ENCODE measurements around the gene AFAP1L1. TPM values are rescaled to one million over a fixed set of nuclear protein-coding genes. Genes with fewer than 3 reads are reported as not detected.

Gene AFAP1L1
- total and polyA plus RNA-seq, 10 of the 15 experiments (the other 5 are each of a cell fraction or from before 2014, with no cell fraction given) = 0.11 TPM; not detected in 9

- Histone ChIP-seq H3K4me2 (ENCODE audit: control insufficient read depth, insufficient read depth) (peak overlapping the region; percentile 95), H2AFZ (ENCODE audit: control insufficient read depth, low read depth, low read length) (no peak overlapping the region), H3K4me3 (peak overlapping the region; percentile 84; the same call in 1 of the 2 replicates), H3K27ac (ENCODE audit: control insufficient read depth, insufficient read depth) (no peak overlapping the region; the same call in 1 of the 2 replicates), H4K20me1 (ENCODE audit: control insufficient read depth, insufficient read depth) (no peaks in the 10 kb centered on the region), H3K27me3 (replicated peaks in 1 of 2; ENCODE audit: control insufficient read depth in 2 of 2, insufficient read depth in 2 of 2, low read length in 1 of 2) (no peaks in the 10 kb centered on the region), H3K9me3 (replicated peaks; ENCODE audit: control insufficient read depth, insufficient read depth, low read length) (no peaks in the 10 kb centered on the region), H3K9ac (ENCODE audit: control insufficient read depth, insufficient read depth, low read length) (no peak overlapping the region), H3K79me2 (ENCODE audit: control insufficient read depth, insufficient read depth, low read length) (peaks cover 10% of the 10 kb centered on the region), H3K36me3 (ENCODE audit: control insufficient read depth in 2 of 2, insufficient read depth in 2 of 2, low read length in 1 of 2) (no peaks in the 10 kb centered on the region; a peak in 2 of 4 replicates), H3K4me1 (ENCODE audit: control insufficient read depth, insufficient read depth, low read length) (peaks cover 13% of the 10 kb centered on the region)
- ChIA-PET POLR2A (interaction anchor here (1.0 to 4.2 kb wide), 3 partner anchors 13 to 192 kb away, joined by 4 to 66 read pairs (median 8); partner anchors contain the start of genes CSNK1A1 and GRPEL2), CTCF (interaction anchor here (1.5 to 7.5 kb wide), 7 partner anchors 9 to 74 kb away, joined by 4 to 81 read pairs (median 11); partner anchors contain the start of gene GRPEL2), SMC1A (ENCODE audit: uncharacterized antibody, unreplicated experiment) (interaction anchor here (0.6 to 4.0 kb wide), 3 partner anchors 13 to 598 kb away, joined by 3 to 23 read pairs (median 3); partner anchors contain the start of gene GRPEL2), RAD21 (ENCODE audit: unreplicated experiment) (no interaction called here)
- WGBS (ENCODE audit: insufficient coverage, insufficient replicate concordance, low lambda C conversion rate, missing lambda C conversion rate) = 78% methylated on average over 8 of the region's 8 CpGs
- DNase-seq (ENCODE audit: low read depth, low spot score) = no peak
- ATAC-seq = no peak
- in situ Hi-C loops (cut with MboI) (no loop called here), intact Hi-C loops (cut with micrococcal nuclease; ENCODE audit: unreplicated experiment) (no loop called here)
- BruUV-seq (replicated peaks) = no TSS peak
- no peak for FAIRE-seq
- TF ChIP-seq NR2C1 (IDR thresholded peaks at IDR 0.05) (no peak), RUNX3 (IDR thresholded peaks at IDR 0.05; ENCODE audit: low read length) (no peak), BCLAF1 (IDR thresholded peaks at IDR 0.05) (no peak), POLR2AphosphoS2 (IDR thresholded peaks at IDR 0.05; ENCODE audit: low read depth, low read length) (no peak), CREB1 (IDR thresholded peaks at IDR 0.05; ENCODE audit: low read depth) (no peak), REST (IDR thresholded peaks at IDR 0.05; ENCODE audit: low read depth, low read length) (no peak)
These were observed 87.3 kb downstream of the AFAP1L1 start for GRCh38 chr5:149358868-149359495.

All from GM12878 (cell line).